WTC11 (cell line): ENCODE data around the gene FAM181B.

Source experiments
- ATF2 ChIP-seq: sonication (generic); formaldehyde crosslinking; IDR thresholded peaks from 2 replicates; pipeline ENCODE4 v1.8.1; 2022; ENCODE audit warnings: low read depth, missing genetic modification reagents, borderline replicate concordance
- CREB1 ChIP-seq: sonication (generic); formaldehyde crosslinking; IDR thresholded peaks from 2 replicates; pipeline ENCODE4 v1.8.0; 2023; ENCODE audit warnings: mild to moderate bottlenecking, missing genetic modification reagents
- CTCF ChIP-seq: fragments of 200-600 bp; IDR thresholded peaks from 2 replicates; pipeline ENCODE4 v1.8.0; 2022; ENCODE audit warnings: antibody characterized with exemption
- E2F5 ChIP-seq: sonication (generic); formaldehyde crosslinking; IDR thresholded peaks from 2 replicates; pipeline ENCODE4 v1.8.1; 2022; ENCODE audit warnings: mild to moderate bottlenecking, moderate library complexity, missing genetic modification reagents
- NR3C1 ChIP-seq: sonication (generic); formaldehyde crosslinking; conservative IDR thresholded peaks from 2 replicates; pipeline ENCODE4 v1.8.1; 2023; ENCODE audit warnings: low read depth, mild to moderate bottlenecking, missing genetic modification reagents
- ZNF317 ChIP-seq: sonication (generic); formaldehyde crosslinking; IDR thresholded peaks from 2 replicates; pipeline ENCODE4 v1.8.1; 2023; ENCODE audit warnings: low read depth, mild to moderate bottlenecking, moderate library complexity, missing genetic modification reagents, borderline replicate concordance
- ZNF423 ChIP-seq: fragments of 250-450 bp; sonication (Bioruptor Pico); IDR thresholded peaks from 2 replicates; pipeline ENCODE4 v2.1.2; 2022; ENCODE audit warnings: mild to moderate bottlenecking, moderate library complexity

- TF ChIP-seq NR3C1 (no peak), ATF2 (CRISPR knock-in tag) (no peak), CTCF (peak; percentile 27; the same call in 1 of the 2 replicates), ZNF317 (CRISPR knock-in tag) (no peak), ZNF423 (no peak), CREB1 (CRISPR knock-in tag) (no peak), E2F5 (CRISPR knock-in tag) (no peak)
Observed at GRCh38 chr11:82682003-82682751, 51.5 kb downstream of the FAM181B start.
